GM19025 (cell line): ENCODE results near the gene VAPA.

Source experiments
- ATAC-seq: cut with Tn5 transposase; IDR thresholded peaks from one replicate; pipeline ENCODE4 v1.9.1; 2021; ENCODE audit warnings: mild to moderate bottlenecking, low read depth, moderate library complexity; ENCODE audit not compliant: unreplicated experiment

The VAPA gene

GRCh38 chr18:9913526-9914333, at the start of gene VAPA:
VAPA (plus strand) TSS chr18:9914016; CDS start chr18:9914257, 241 bp downstream.
- ATAC-seq: peak; percentile 79

GRCh38 chr18:9865764-9866490, 47.9 kb upstream of the VAPA start:
- ATAC-seq: no peak

- no peak for ATAC-seq
Observed at GRCh38 chr18:9866627-9867026, 47.2 kb upstream of the VAPA start.

- ATAC-seq: no peak
Observed at GRCh38 chr18:9867071-9867594, 46.7 kb upstream of the VAPA start.

GRCh38 chr18:9868857-9869714, 44.7 kb upstream of the VAPA start:
- no peak for ATAC-seq

- ATAC-seq: peak; percentile 63
Observed at GRCh38 chr18:9869715-9870430, 43.9 kb upstream of the VAPA start.

- no peak for ATAC-seq
Observed at GRCh38 chr18:9870431-9871008, 43.3 kb upstream of the VAPA start.

- ATAC-seq: no peak
Observed at GRCh38 chr18:9871244-9871746, 42.5 kb upstream of the VAPA start.

- ATAC-seq: no peak
Observed at GRCh38 chr18:9872823-9873222, 41.0 kb upstream of the VAPA start.

GRCh38 chr18:9874728-9875127, 39.1 kb upstream of the VAPA start:
- ATAC-seq: no peak

- no peak for ATAC-seq
Observed at GRCh38 chr18:9876212-9876866, 37.5 kb upstream of the VAPA start.

- ATAC-seq: no peak
Observed at GRCh38 chr18:9876867-9877654, 36.8 kb upstream of the VAPA start.

- ATAC-seq: no peak
Observed at GRCh38 chr18:9877655-9878014, 36.2 kb upstream of the VAPA start.

- no peak for ATAC-seq
Observed at GRCh38 chr18:9878095-9878494, 35.7 kb upstream of the VAPA start.

GRCh38 chr18:9878783-9879242, 35.0 kb upstream of the VAPA start:
- no peak for ATAC-seq

- ATAC-seq: no peak
Observed at GRCh38 chr18:9884090-9884489, 29.7 kb upstream of the VAPA start.

GRCh38 chr18:9884532-9885140, 29.2 kb upstream of the VAPA start:
- no peak for ATAC-seq
